H1 (cell line): ENCODE measurements around the gene USH2A. TPM values are rescaled to one million over a fixed set of nuclear protein-coding genes. Genes with fewer than 3 reads are reported as not detected.

ENCODE experiments used
- POU5F1 ChIP-seq: IDR thresholded peaks from 2 replicates; pipeline ENCODE4 v1.6.1; 2011; ENCODE audit warnings: low read depth, mild to moderate bottlenecking, low read length, moderate library complexity
- RBBP5 ChIP-seq: IDR thresholded peaks from 2 replicates; pipeline ENCODE4 v1.7.1; 2012; ENCODE audit warnings: low read depth, mild to moderate bottlenecking, inconsistent platforms, low read length, moderate library complexity, borderline replicate concordance
- SIX5 ChIP-seq: IDR thresholded peaks from 2 replicates; pipeline ENCODE4 v1.6.1; 2011; ENCODE audit warnings: mild to moderate bottlenecking, low read depth, low read length
- TBP ChIP-seq: IDR thresholded peaks from 2 replicates; pipeline ENCODE4 v1.6.1; 2011; ENCODE audit warnings: low read depth, low read length, improper control_type of control experiment
- polyA plus RNA-seq, 7 experiments: library from polyadenylated mRNA; depleted of rRNA in 3 of 7; stranded (reverse) in 5 of 7; unstranded in 2 of 7; fragments of >200 nt in 5 of 7; fragments of 200-250 nt in 2 of 7; gene quantifications; 1 replicate in 5 of 7; 2 replicates in 1 of 7; 4 replicates in 1 of 7; pipeline versions ENCODE4 v1.2.1 to v1.2.3, GENCODE V29; 2011 to 2013; ENCODE audit warnings: missing spikeins in 2 of 7, mixed read lengths in 2 of 7
- total RNA-seq: library from RNA; stranded (reverse); fragmentation: NEBNext Ultra II Directional; extraction: Animal tissue kit (Norgen Biotek cat#: 25700); gene quantifications from 2 replicates; pipeline ENCODE4 v1.2.1, GENCODE V29; 2021
- TF ChIP-seq, protein P1 (sequence below): fragments of 300-600 bp; sonication (generic); IDR thresholded peaks from 2 replicates; pipeline ENCODE4 v1.7.1; 2012; ENCODE audit warnings: low read length, moderate library complexity, mild to moderate bottlenecking, inconsistent platforms; ENCODE audit not compliant: insufficient replicate concordance
- TF ChIP-seq, protein P2 (sequence below): IDR thresholded peaks from 2 replicates; pipeline ENCODE4 v1.6.1; 2011; ENCODE audit warnings: low read length, improper control_type of control experiment
- TF ChIP-seq, protein P3 (sequence below): IDR thresholded peaks from 2 replicates; pipeline ENCODE4 v1.6.1; 2012; ENCODE audit warnings: inconsistent platforms
- TF ChIP-seq, protein P4 (sequence below), 3 experiments: IDR thresholded peaks; 1 replicate in 2 of 3; 2 replicates in 1 of 3; pipeline versions ENCODE4 v1.5.1 to v1.6.1; 2011; ENCODE audit warnings: low read length in 3 of 3, mild to moderate bottlenecking in 3 of 3, inconsistent platforms in 2 of 3, low read depth in 1 of 3, moderate library complexity in 1 of 3; ENCODE audit not compliant: insufficient read depth in 1 of 3; ENCODE audit errors: control extremely low read depth in 1 of 3

The USH2A gene
- total and polyA plus RNA-seq, 2 of the 8 experiments (the other 6 are each of a cell fraction or from before 2014, with no cell fraction given): 0.02 to 0.17 TPM

DNA sequence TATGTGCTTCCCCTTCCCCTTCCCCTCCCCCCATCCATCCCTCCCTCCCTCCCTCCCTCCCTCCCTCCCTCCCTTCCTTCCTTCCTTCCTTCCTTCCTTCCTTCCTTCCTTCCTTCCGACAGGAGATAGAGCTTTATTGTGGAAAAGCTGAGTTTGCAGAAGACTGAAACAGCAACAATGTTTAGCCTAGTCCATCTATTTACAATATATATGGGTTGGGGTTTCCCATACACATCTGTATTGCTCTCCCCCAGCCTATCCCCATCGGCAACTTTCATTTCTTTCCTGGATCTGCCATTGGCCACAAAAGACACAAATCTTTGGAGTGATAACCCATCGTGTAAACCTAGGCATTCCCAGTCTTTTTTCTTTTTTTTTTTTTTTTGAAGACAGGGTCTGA, 222.3 kb downstream of the USH2A start (continued):
- TF ChIP-seq, protein P1, sequence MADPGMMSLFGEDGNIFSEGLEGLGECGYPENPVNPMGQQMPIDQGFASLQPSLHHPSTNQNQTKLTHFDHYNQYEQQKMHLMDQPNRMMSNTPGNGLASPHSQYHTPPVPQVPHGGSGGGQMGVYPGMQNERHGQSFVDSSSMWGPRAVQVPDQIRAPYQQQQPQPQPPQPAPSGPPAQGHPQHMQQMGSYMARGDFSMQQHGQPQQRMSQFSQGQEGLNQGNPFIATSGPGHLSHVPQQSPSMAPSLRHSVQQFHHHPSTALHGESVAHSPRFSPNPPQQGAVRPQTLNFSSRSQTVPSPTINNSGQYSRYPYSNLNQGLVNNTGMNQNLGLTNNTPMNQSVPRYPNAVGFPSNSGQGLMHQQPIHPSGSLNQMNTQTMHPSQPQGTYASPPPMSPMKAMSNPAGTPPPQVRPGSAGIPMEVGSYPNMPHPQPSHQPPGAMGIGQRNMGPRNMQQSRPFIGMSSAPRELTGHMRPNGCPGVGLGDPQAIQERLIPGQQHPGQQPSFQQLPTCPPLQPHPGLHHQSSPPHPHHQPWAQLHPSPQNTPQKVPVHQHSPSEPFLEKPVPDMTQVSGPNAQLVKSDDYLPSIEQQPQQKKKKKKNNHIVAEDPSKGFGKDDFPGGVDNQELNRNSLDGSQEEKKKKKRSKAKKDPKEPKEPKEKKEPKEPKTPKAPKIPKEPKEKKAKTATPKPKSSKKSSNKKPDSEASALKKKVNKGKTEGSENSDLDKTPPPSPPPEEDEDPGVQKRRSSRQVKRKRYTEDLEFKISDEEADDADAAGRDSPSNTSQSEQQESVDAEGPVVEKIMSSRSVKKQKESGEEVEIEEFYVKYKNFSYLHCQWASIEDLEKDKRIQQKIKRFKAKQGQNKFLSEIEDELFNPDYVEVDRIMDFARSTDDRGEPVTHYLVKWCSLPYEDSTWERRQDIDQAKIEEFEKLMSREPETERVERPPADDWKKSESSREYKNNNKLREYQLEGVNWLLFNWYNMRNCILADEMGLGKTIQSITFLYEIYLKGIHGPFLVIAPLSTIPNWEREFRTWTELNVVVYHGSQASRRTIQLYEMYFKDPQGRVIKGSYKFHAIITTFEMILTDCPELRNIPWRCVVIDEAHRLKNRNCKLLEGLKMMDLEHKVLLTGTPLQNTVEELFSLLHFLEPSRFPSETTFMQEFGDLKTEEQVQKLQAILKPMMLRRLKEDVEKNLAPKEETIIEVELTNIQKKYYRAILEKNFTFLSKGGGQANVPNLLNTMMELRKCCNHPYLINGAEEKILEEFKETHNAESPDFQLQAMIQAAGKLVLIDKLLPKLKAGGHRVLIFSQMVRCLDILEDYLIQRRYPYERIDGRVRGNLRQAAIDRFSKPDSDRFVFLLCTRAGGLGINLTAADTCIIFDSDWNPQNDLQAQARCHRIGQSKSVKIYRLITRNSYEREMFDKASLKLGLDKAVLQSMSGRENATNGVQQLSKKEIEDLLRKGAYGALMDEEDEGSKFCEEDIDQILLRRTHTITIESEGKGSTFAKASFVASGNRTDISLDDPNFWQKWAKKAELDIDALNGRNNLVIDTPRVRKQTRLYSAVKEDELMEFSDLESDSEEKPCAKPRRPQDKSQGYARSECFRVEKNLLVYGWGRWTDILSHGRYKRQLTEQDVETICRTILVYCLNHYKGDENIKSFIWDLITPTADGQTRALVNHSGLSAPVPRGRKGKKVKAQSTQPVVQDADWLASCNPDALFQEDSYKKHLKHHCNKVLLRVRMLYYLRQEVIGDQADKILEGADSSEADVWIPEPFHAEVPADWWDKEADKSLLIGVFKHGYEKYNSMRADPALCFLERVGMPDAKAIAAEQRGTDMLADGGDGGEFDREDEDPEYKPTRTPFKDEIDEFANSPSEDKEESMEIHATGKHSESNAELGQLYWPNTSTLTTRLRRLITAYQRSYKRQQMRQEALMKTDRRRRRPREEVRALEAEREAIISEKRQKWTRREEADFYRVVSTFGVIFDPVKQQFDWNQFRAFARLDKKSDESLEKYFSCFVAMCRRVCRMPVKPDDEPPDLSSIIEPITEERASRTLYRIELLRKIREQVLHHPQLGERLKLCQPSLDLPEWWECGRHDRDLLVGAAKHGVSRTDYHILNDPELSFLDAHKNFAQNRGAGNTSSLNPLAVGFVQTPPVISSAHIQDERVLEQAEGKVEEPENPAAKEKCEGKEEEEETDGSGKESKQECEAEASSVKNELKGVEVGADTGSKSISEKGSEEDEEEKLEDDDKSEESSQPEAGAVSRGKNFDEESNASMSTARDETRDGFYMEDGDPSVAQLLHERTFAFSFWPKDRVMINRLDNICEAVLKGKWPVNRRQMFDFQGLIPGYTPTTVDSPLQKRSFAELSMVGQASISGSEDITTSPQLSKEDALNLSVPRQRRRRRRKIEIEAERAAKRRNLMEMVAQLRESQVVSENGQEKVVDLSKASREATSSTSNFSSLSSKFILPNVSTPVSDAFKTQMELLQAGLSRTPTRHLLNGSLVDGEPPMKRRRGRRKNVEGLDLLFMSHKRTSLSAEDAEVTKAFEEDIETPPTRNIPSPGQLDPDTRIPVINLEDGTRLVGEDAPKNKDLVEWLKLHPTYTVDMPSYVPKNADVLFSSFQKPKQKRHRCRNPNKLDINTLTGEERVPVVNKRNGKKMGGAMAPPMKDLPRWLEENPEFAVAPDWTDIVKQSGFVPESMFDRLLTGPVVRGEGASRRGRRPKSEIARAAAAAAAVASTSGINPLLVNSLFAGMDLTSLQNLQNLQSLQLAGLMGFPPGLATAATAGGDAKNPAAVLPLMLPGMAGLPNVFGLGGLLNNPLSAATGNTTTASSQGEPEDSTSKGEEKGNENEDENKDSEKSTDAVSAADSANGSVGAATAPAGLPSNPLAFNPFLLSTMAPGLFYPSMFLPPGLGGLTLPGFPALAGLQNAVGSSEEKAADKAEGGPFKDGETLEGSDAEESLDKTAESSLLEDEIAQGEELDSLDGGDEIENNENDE: no peak
- TF ChIP-seq, protein P2, sequence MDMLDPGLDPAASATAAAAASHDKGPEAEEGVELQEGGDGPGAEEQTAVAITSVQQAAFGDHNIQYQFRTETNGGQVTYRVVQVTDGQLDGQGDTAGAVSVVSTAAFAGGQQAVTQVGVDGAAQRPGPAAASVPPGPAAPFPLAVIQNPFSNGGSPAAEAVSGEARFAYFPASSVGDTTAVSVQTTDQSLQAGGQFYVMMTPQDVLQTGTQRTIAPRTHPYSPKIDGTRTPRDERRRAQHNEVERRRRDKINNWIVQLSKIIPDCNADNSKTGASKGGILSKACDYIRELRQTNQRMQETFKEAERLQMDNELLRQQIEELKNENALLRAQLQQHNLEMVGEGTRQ: no peak
- TF ChIP-seq SIX5: no peak
- no peak for TF ChIP-seq TBP
- TF ChIP-seq, protein P3, sequence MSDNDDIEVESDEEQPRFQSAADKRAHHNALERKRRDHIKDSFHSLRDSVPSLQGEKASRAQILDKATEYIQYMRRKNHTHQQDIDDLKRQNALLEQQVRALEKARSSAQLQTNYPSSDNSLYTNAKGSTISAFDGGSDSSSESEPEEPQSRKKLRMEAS: no peak
- TF ChIP-seq RBBP5: no peak
- TF ChIP-seq, protein P4, sequence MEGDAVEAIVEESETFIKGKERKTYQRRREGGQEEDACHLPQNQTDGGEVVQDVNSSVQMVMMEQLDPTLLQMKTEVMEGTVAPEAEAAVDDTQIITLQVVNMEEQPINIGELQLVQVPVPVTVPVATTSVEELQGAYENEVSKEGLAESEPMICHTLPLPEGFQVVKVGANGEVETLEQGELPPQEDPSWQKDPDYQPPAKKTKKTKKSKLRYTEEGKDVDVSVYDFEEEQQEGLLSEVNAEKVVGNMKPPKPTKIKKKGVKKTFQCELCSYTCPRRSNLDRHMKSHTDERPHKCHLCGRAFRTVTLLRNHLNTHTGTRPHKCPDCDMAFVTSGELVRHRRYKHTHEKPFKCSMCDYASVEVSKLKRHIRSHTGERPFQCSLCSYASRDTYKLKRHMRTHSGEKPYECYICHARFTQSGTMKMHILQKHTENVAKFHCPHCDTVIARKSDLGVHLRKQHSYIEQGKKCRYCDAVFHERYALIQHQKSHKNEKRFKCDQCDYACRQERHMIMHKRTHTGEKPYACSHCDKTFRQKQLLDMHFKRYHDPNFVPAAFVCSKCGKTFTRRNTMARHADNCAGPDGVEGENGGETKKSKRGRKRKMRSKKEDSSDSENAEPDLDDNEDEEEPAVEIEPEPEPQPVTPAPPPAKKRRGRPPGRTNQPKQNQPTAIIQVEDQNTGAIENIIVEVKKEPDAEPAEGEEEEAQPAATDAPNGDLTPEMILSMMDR (IDR thresholded peaks at IDR 0.05; ENCODE audit: control extremely low read depth in 1 of 3, insufficient read depth in 1 of 3, low read depth in 1 of 3, low read length in 3 of 3): no peak
- TF ChIP-seq POU5F1: no peak
